PFSK-1 (cell line): ENCODE data around the gene COA8.

Source experiments
- FOXP2 ChIP-seq: optimal IDR thresholded peaks from 2 replicates; pipeline ENCODE3; 2011; ENCODE audit warnings: borderline replicate concordance, control low read depth, inconsistent platforms; ENCODE audit not compliant: insufficient read depth; ENCODE audit errors: extremely low read length, extremely low read depth
- POLR2AphosphoS5 ChIP-seq: IDR thresholded peaks from 2 replicates; pipeline ENCODE4 v1.6.1; 2012; ENCODE audit warnings: low read depth, mild to moderate bottlenecking, control low read depth, low read length, moderate library complexity
- REST ChIP-seq, 2 experiments: IDR thresholded peaks; 2 replicates each; pipeline versions ENCODE4 v1.6.1 to v1.8.0; 2011 to 2012; ENCODE audit warnings: low read depth in 2 of 2, low read length in 2 of 2, control low read depth in 1 of 2, inconsistent platforms in 1 of 2, mild to moderate bottlenecking in 1 of 2, moderate library complexity in 1 of 2; ENCODE audit not compliant: insufficient read depth in 1 of 2
- SIN3A ChIP-seq: IDR thresholded peaks from 2 replicates; pipeline ENCODE4 v1.6.1; 2012; ENCODE audit warnings: mild to moderate bottlenecking, low read length, moderate library complexity, borderline replicate concordance; ENCODE audit not compliant: insufficient read depth
- TAF1 ChIP-seq: IDR thresholded peaks from 2 replicates; pipeline ENCODE4 v1.6.1; 2012; ENCODE audit warnings: low read length, control low read depth, borderline replicate concordance; ENCODE audit not compliant: insufficient read depth

COA8 gene

DNA sequence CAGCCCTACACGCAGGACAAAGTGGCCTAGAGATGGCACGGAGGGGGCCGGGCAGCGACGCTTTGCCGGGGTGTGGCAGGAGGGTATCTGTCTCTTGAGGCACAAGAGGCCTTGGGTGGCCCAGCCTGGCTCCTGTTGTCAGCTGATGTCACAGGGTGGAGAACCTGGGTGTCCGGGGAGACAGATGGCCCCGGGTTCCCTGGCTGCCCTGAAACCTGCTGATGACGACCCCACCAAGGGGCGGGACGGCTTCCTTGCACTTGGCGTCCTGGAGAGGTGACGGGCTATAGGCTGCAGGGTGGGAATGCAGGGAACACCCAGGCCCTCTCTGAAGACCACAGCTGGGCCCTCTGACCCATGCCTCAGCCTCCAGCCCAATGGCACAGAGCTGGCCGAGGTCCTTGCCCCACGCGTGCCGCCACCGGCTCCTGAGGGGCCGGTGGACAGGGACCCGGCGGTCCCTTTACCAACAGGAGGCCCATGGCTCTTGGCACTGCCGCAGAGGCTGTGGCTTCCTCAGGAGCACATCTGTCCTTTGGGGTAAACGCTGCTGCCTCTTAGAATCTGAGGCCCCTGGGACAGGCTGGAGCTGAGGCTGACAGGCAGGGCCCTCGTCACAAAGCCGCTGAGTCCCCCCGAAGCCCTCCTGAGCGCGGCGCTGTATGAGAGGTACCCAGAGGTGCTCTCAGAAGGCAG, 17.4 kb upstream of the COA8 start:
- TF ChIP-seq REST (IDR thresholded peaks at IDR 0.05; ENCODE audit: insufficient read depth in 1 of 2, low read depth in 2 of 2, low read length in 2 of 2) (no peak), TAF1 (no peak), POLR2AphosphoS5 (no peak), FOXP2 (no peak), SIN3A (no peak)

- TF ChIP-seq REST (IDR thresholded peaks at IDR 0.05; ENCODE audit: insufficient read depth in 1 of 2, low read depth in 2 of 2, low read length in 2 of 2) (no peak), FOXP2 (no peak), POLR2AphosphoS5 (no peak), TAF1 (no peak), SIN3A (no peak)
Measured at GRCh38 chr14:103545915-103546651, 16.7 kb upstream of the COA8 start.

DNA sequence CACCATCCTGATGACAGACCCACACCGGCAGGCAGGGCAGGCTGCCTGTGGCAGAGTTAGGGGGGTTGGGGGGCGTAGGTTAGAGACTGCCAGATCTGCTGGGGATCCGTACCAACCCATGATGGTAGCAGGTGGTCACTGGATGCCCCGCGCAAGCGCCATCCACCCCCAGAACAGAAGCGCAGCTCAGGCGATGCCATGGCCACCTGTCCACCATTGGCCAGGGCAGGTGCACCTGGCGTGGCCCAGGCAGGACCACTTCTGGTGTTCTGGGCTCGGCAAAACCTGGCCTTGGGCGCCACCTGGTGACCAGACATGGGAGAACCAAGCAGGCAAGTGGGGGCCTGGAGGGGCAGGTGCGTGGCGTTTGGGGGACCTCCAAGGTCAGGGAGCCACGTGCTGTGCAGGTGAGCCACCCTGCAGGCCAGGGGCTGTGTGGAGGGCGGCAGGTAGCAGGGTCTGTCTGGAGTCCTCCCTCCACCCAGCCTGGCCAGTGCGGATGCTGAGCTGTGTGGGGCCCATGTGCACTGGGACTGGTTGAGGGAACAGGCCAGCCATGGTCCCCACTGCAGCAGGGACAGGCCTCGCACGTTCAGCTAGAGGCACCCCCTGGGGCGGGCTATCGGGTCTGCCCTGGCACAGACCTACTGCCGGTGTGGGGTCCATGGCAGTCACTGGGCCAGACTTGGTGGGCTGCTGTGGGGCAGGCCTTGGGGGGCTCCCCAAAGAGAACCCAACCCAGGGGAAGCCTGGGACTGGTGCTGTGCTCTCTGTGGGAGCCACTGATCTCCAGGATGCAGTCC, 15.9 kb upstream of the COA8 start:
- TF ChIP-seq SIN3A (no peak), POLR2AphosphoS5 (no peak), REST (IDR thresholded peaks at IDR 0.05; ENCODE audit: insufficient read depth in 1 of 2, low read depth in 2 of 2, low read length in 2 of 2) (no peak), FOXP2 (no peak), TAF1 (no peak)

DNA sequence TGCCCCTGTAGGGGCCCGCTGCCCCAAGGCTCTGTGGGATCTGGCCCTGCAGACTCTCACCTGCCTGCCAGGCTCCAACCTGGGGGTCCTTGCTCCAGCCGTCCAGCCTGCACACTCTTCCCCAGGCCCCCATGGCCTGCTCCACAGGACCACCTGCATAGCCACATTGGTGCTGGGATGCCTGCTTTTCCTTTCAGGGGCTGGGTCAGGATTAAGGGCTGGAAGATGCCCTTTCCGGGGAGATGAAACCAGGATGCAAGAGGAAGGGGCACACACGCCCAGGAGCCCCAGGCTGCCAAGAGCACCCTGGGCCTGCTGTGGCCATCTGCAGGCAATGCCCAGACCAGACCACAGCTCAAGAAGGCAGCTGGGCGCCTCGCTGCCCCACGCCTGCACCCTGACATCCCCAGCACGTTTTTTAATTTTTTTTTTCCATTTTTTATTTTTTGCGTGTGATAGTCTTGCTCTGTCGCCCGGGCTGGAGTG, 15.3 kb upstream of the COA8 start:
- TF ChIP-seq TAF1 (no peak), POLR2AphosphoS5 (no peak), REST (IDR thresholded peaks at IDR 0.05; ENCODE audit: insufficient read depth in 1 of 2, low read depth in 2 of 2, low read length in 2 of 2) (no peak), FOXP2 (no peak), SIN3A (no peak)
